ENCODE results near the gene PLCH1.

Gene PLCH1

DNA sequence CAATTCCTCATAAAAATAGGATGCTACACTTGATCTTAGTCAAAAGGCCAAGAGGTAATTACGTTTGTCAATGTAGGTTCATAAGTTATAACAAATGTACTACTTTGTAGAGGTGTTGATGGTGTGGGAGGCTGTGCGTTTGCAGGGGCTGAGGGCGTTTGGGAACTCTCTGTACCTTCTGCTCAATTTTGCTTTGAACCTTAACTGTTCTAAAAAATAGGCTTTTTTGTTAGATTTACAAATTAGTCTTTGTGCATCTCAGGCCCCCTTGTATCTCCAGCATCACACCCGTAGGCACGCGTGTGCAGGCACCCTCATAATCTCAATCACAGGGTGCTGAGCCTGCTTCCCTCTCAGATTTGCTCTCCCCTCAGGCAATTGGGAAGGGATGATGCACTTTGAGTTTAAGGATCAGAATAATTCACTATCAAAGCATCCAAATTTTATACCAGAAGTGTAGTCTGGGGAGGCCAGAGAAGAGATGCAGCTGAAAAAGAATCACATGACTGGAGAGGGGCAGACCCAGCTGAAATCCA is 415.3 kb downstream of the PLCH1 start:
- DNase-seq: no peak

- no peak for DNase-seq
These were observed 417.0 kb downstream of the PLCH1 start for GRCh38 chr3:155327871-155328270.

- DNase-seq: no peak
These were observed 417.4 kb downstream of the PLCH1 start for GRCh38 chr3:155327430-155327829.

DNA sequence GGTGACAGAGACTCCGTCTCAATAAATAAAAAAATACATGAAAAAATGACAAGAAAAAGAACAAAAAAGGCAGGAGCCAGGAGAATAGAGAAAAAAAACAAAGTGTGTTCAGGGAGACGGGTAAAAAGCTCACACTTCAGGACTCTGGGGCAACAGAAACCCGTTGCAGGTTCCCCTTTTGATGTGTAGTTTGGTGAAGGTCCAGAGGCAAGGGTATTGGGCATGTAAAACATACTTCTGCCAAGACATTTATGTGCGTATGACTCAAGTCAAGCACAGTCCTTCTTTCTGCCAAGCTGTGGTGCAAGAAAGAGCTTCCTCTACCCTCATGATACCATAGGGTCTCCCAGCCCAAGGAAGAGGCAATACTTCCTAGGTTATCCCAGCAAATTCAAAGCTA is 418.0 kb downstream of the PLCH1 start:
- DNase-seq: no peak

DNA sequence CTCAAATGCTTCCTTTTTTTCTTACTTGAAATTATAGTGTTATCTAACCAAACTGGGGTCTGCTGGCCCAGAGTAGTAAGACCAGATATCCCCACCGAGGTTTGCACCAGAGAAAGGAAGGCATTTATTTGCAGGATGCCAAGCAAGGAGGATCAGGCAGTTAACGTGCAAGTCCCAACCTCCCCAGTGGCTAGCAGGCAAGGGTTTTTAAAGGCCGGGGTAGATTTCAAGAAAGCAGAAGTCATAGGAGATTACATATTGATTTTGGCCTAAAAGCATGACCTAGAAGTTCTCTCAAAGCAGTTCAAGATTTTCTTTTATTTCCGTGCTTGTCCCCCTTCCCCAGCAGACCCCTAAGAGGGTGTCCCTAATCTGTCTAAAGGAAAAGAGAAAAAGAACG is 418.6 kb downstream of the PLCH1 start:
- no peak for DNase-seq

Measured in NCI-H748 treated with DMSO at 0.1 percent for 48 hours (cell line).